ENCODE results near the gene IL15RA.

- TF ChIP-seq POLR2A (IDR thresholded peaks at IDR 0.05) = no peak
- no peak for TF ChIP-seq CTCF (IDR thresholded peaks at IDR 0.05)
Measured at GRCh38 chr10:5930272-5930671, 47.1 kb downstream of the IL15RA start.

Data from thyroid gland (tissue), 4 donors.